Natural killer cell (primary cell): ENCODE measurements around the gene MYL7. TPM values are rescaled to one million over a fixed set of nuclear protein-coding genes. Genes with fewer than 3 reads are reported as not detected.

Experiments used
- ATAC-seq, 3 donors: fragments of 150-1000 bp in 2 of 3; fragments of 200-7000 bp in 1 of 3; cut with Tn5 transposase; 1 replicate in 1 of 3; 2 replicates in 2 of 3; pipeline ENCODE4 v1.10.0; 2021; ENCODE audit warnings: mild to moderate bottlenecking in 2 of 3, moderate library complexity in 2 of 3
- DNase-seq, 2 donors: peaks; one replicate each; pipeline versions ENCODE4 v3.0.0 to v3.0.0-alpha.2; 2013 to 2021; ENCODE audit warnings: mixed read lengths in 1 of 2
- H3K27ac ChIP-seq: one replicate; pipeline ENCODE4 v1.5.1; 2013; ENCODE audit warnings: mild to moderate bottlenecking, low read length
- H3K27me3 ChIP-seq: one replicate; pipeline ENCODE4 v1.6.1; 2013; ENCODE audit warnings: low read length; ENCODE audit not compliant: control insufficient read depth, insufficient read depth
- H3K36me3 ChIP-seq: one replicate; pipeline ENCODE4 v1.6.1; 2013; ENCODE audit warnings: low read length; ENCODE audit not compliant: control insufficient read depth, insufficient read depth
- H3K4me1 ChIP-seq: one replicate; pipeline ENCODE4 v1.6.1; 2013; ENCODE audit warnings: low read length; ENCODE audit not compliant: control insufficient read depth, insufficient read depth
- H3K4me3 ChIP-seq: one replicate; pipeline ENCODE4 v1.5.1; 2013; ENCODE audit warnings: low read length
- H3K9me3 ChIP-seq: one replicate; pipeline ENCODE4 v1.6.1; 2013; ENCODE audit warnings: low read length; ENCODE audit not compliant: control insufficient read depth, insufficient read depth
- H3K27ac Mint-ChIP-seq, 2 donors: one replicate each; pipeline ENCODE4 v1.8.0; 2022; ENCODE audit warnings: mild to moderate bottlenecking in 2 of 2, mixed read lengths in 2 of 2, moderate library complexity in 1 of 2
- H3K27me3 Mint-ChIP-seq, 2 donors: one replicate each; pipeline ENCODE4 v1.8.0; 2022; ENCODE audit warnings: low read depth in 2 of 2, mixed read lengths in 2 of 2
- H3K36me3 Mint-ChIP-seq: one replicate; pipeline ENCODE4 v1.8.0; 2022; ENCODE audit warnings: mixed read lengths
- H3K4me1 Mint-ChIP-seq, 2 donors: one replicate each; pipeline ENCODE4 v1.8.0; 2022; ENCODE audit warnings: mixed read lengths in 2 of 2
- H3K4me3 Mint-ChIP-seq: one replicate; pipeline ENCODE4 v1.8.0; 2022; ENCODE audit warnings: mild to moderate bottlenecking, moderate library complexity, mixed read lengths
- H3K9me3 Mint-ChIP-seq, 2 donors: one replicate each; pipeline ENCODE4 v1.8.0; 2022; ENCODE audit warnings: mixed read lengths in 2 of 2
- CTCF ChIP-seq: fragments of 200-600 bp; IDR thresholded peaks from one replicate; pipeline ENCODE4 v1.8.0; 2022; ENCODE audit warnings: antibody characterized with exemption
- WGBS: methylation state at CpG from one replicate; pipeline ENCODE4 v1.1.7; 2013; ENCODE audit warnings: missing lambda C conversion rate; ENCODE audit not compliant: insufficient coverage; 5-methylcytosine and 5-hydroxymethylcytosine counted together
- intact Hi-C: fragments of 100-400 bp; cut with micrococcal nuclease; formaldehyde crosslinking; loops from one replicate; pipeline ENCODE4 v1.14.2; 2022
- total RNA-seq, 4 donors: library from RNA; stranded (reverse); fragments of 120-200 nt in 1 of 4; gene quantifications; one replicate each; pipeline versions ENCODE4 v1.2.3 to v1.2.4, GENCODE V29; 2013 to 2022

Gene MYL7
- total RNA-seq, 3 donors from 2014 or later (not counting 1 experiment from before 2014, with no cell fraction given) = not detected

GRCh38 chr7:44112231-44112996 is 28.7 kb downstream of the MYL7 start:
- Histone ChIP-seq H3K27me3 (no peaks in the 10 kb centered on the region), H3K9me3 (no peaks in the 10 kb centered on the region), H3K36me3 (peaks cover 15% of the 10 kb centered on the region), H3K27ac (no peak overlapping the region), H3K4me3 (no peak overlapping the region), H3K4me1 (no peaks in the 10 kb centered on the region)
- intact Hi-C loops = no loop called here
- Mint-ChIP-seq H3K27ac (no peak overlapping the region), H3K4me1 (peaks cover 0 to 2% of the 10 kb centered on the region in 2 donors), H3K9me3 (no peaks in the 10 kb centered on the region), H3K36me3 (no peaks in the 10 kb centered on the region), H3K4me3 (no peak overlapping the region), H3K27me3 (no peaks in the 10 kb centered on the region)
- 91% methylated on average over 41 of the region's 41 CpGs for WGBS
- no peak for ATAC-seq
- no peak for TF ChIP-seq CTCF
- DNase-seq = no peak

- peaks cover 12% of the 10 kb centered on the region for H3K36me3 ChIP-seq
- no peak overlapping the region for H3K4me3 Mint-ChIP-seq
- no peaks in the 10 kb centered on the region for H3K27me3 Mint-ChIP-seq
- no peak for TF ChIP-seq CTCF
- no peaks in the 10 kb centered on the region for H3K27me3 ChIP-seq
- DNase-seq = no peak
- no peaks in the 10 kb centered on the region for H3K36me3 Mint-ChIP-seq
- no peak overlapping the region for H3K27ac Mint-ChIP-seq
- H3K9me3 Mint-ChIP-seq = no peaks in the 10 kb centered on the region
- H3K4me1 ChIP-seq = no peaks in the 10 kb centered on the region
- no peak overlapping the region for H3K27ac ChIP-seq
- H3K9me3 ChIP-seq = no peaks in the 10 kb centered on the region
- no peak for ATAC-seq
- WGBS = 90% methylated on average over 16 of the region's 16 CpGs
- H3K4me3 ChIP-seq = no peak overlapping the region
- H3K4me1 Mint-ChIP-seq = no peaks in the 10 kb centered on the region
- intact Hi-C loops = no loop called here
Measured at GRCh38 chr7:44111761-44112160, 29.4 kb downstream of the MYL7 start.

DNA sequence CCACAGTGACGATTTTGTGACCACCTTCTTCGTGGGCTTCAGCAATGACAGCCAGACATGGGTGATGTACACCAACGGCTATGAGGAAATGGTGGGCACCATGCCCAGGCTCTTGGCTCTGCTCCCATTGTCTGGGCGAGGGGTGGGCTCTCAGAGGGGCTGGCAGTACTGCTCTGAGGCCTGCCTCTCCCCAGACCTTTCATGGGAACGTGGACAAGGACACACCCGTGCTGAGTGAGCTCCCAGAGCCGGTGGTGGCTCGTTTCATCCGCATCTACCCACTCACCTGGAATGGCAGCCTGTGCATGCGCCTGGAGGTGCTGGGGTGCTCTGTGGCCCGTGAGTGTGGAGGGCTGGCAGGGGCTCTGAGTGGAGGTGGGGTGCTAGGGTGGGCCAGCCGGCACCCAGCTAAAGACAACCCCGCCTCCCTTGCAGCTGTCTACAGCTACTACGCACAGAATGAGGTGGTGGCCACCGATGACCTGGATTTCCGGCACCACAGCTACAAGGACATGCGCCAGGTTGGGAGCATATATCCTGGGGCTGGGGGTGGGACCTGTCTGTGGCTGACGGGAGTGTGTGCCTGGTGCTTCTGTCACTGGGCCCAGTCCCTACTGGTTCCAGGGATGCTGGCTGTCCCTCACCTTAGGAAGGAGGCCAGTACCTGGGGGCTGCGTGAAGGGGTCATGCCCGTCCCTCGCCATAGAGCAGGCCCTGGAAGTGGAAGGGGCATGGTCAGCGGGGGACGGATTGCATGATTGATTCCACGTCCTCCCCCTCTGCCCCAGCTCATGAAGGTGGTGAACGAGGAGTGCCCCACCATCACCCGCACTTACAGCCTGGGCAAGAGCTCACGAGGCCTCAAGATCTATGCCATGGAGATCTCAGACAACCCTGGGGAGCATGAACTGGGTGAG is 30.2 kb downstream of the MYL7 start:
- H3K4me3 ChIP-seq = no peak overlapping the region
- no peak overlapping the region for H3K27ac ChIP-seq
- DNase-seq (no peak), ATAC-seq (no peak)
- WGBS = 87% methylated on average over 27 of the region's 27 CpGs
- no peak for TF ChIP-seq CTCF
- H3K4me1 ChIP-seq = peaks cover 1% of the 10 kb centered on the region
- Mint-ChIP-seq H3K27me3 (no peaks in the 10 kb centered on the region), H3K36me3 (no peaks in the 10 kb centered on the region), H3K4me3 (no peak overlapping the region), H3K9me3 (no peaks in the 10 kb centered on the region), H3K4me1 (peaks cover 1 to 2% of the 10 kb centered on the region in 2 donors), H3K27ac (no peak overlapping the region)
- H3K9me3 ChIP-seq = no peaks in the 10 kb centered on the region
- intact Hi-C loops = no loop called here
- H3K27me3 ChIP-seq = no peaks in the 10 kb centered on the region
- H3K36me3 ChIP-seq = peaks cover 6% of the 10 kb centered on the region
